GM12892 (cell line): ENCODE results near the gene SIVA1.

Source experiments
- POLR2A ChIP-seq: IDR thresholded peaks from 2 replicates; pipeline ENCODE4 v1.6.1; 2011; ENCODE audit warnings: low read depth, low read length, control low read depth
- POLR2AphosphoS5 ChIP-seq: IDR thresholded peaks from 2 replicates; pipeline ENCODE4 v1.6.1; 2011; ENCODE audit warnings: low read depth, low read length, control low read depth

DNA sequence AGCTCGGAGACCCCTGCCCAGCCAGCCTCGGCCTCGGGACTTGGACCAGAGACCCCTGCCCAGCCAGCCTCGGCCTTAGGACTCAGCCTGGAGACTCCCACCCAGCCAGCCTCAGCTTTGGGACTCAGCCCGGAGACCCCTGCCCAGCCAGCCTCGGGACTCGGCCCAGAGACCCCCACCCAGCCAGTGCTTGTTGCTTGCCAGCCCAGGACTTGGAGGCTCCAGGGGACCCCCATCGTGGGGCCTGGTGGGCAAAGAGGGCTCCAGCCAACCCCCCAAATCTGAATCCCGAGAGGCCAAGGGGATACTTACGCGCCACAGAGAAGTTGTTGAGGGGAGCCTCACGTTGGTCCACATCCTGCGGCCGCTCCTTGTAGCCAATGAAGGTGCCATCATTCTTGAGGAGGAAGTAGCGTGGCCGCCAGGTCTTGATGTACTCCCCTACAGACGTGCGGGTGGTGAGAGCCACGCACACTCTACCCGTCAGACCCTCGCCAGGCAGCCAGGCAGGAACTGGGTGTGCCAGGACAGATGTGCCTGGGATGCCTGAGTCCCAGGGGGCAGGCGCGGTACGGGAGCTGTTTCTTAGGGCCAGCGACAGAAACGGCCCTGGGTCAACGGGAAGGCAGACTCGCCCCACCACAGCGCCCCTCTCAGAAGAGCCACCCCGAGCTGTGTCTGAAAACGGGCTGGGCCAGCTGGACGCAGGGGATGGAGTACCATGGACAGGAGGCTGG is 27.0 kb downstream of the SIVA1 start:
- TF ChIP-seq POLR2A, result no peak
- TF ChIP-seq POLR2AphosphoS5, result no peak
